ENCODE results near the gene SALL4. TPM values are rescaled to one million over a fixed set of nuclear protein-coding genes. Genes with fewer than 3 reads are reported as not detected.
"Not testable (repeated sequence)": the region's sequence is repeated elsewhere in the genome, so short reads cannot be mapped to it uniquely, and the experiment has no call there.

Gene SALL4
- polyA plus RNA-seq, 10 donors: 0.11 to 0.52 (median 0.21) TPM

- DNase-seq: no peak
Observed at GRCh38 chr20:51739722-51740249, 62.5 kb downstream of the SALL4 start.

DNA sequence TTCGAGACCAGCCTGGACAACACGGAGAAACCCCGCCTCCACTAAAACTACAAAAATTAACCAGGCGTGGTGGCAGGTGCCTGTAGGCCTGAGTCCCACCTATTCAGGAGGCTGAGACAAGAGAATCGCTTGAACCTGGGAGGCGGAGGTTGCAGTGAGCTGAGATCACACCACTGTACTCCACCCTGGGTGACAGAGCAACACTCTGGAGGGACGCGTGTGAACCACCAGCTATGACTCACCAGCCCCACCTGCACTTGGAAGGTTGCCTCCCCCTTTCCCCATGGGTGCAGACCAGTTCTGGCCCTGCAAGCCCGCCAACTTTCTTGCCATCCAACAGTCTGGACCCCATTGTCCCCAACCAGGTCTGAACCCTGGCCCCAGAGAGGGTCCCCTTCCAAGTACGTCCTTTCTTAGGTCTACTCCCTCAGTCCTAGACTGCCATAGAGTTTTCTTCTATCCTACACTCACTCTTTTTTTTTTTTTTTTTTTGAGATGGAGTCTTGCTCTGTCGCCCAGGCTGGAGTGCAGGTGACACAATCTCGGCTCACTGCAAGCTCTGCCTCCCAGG lies 63.4 kb downstream of the SALL4 start:
- no peak for DNase-seq

GRCh38 chr20:51738261-51738660 lies 64.1 kb downstream of the SALL4 start:
- not testable (repeated sequence) for DNase-seq

DNA sequence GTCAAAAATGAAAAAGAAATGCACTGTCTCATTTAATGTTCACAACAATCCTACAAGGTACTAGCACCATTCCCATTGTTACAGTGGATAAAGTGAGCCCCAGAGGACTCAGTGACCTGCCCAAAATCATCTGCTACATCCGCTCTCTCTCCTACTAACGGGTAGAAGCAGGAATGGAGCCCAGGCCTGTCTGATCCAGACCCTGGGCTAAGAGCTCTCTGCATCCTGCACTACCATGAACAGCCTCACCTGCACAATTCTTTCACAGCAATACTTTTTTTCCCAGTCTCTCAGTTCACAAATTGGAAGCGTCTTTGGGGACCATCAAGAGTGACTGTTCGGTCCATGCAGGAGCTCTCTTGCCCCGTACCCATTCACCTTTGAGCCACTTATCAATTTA lies 65.4 kb downstream of the SALL4 start:
- no peak for DNase-seq

- peak in 1 of 3 donors; percentile 42 for DNase-seq
Observed at GRCh38 chr20:51735728-51736600, 66.4 kb downstream of the SALL4 start.

DNA sequence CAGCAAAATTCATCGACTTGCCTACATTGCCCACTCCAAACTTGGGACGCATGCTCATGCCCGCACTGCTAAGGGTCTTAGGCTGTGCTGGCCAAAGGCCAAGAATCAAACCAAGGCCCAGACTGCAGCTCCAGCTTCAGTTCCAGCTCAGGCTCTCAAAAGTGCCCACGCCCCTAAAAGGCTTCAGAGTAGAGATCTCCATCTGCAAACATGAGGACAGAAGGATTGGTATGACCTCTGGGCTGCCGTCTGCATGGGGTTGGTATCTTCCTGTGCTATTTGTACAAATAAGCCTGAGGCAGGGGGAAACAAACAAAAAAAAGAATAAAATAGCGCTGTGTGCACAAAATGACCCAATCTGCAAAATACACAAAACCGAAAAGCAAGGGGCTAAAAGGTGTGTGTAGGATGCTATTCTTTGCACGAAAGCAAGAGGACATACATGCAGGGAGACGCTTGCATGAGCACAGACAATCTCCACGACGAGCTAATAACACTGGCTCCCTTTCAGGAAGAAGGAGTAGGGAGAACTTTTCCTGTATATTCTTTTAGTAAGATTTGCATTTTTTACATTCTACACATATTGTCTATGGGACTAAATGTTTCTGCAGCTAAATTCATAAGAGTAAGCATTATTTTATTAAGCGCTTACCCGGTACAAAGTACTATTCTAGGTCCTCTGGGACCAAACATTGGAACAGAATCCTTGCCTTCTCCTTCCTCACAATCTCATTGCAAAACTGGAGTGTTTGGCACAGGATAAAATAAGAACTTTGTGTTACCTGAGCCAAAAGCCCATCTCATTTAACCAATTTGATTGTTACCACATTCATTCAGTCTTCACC lies 67.2 kb downstream of the SALL4 start:
- DNase-seq: peak in 1 of 3 donors; percentile 70

DNA sequence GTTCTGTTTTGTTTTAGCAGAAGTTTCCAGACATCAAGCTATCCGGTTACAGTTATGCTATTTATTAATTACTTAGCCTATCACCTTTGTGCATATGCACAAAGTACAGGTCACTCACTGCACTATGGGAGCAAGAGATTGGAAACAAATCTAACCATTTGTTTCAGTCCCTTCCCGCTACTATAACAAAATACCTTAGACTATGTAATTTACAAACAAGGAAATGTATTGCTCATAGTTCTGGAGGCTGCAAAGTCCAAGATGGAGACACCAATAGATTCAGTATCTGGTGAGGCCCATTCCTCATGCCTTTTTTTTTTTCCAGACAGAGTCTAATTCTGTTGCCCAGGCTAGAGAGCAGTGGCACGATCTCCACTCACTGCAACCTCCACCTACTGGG lies 69.3 kb downstream of the SALL4 start:
- no peak for DNase-seq

Other genes with a start within 250 kb of the SALL4 start
- 10 to 100 TPM; 45.9 to 97.3 (median 59.9) TPM for gene ATP9A, start 34.1 kb downstream of the SALL4 start, polyA plus RNA-seq (ENCODE audit: insufficient read length in 10 of 10)

Data from muscle of back (tissue), 11 donors.